Measurements from ENCODE around the gene IL1R1. TPM values are rescaled to one million over a fixed set of nuclear protein-coding genes. Genes with fewer than 3 reads are reported as not detected.

Gene IL1R1
- total RNA-seq, 1 donor from 2014 or later, result not detected

GRCh38 chr2:102109016-102109415 is 33.5 kb upstream of the IL1R1 start:
- H3K4me1 Mint-ChIP-seq, result peaks cover 9% of the 10 kb centered on the region
- ChIA-PET CTCF (no interaction called here), POLR2A (no interaction called here)
- H3K27ac Mint-ChIP-seq, result no peak overlapping the region
- no peak for DNase-seq
- peaks cover 10% of the 10 kb centered on the region for H3K27me3 Mint-ChIP-seq
- H3K4me3 Mint-ChIP-seq, result no peak overlapping the region
- no peaks in the 10 kb centered on the region for H3K9me3 Mint-ChIP-seq
- ATAC-seq (ENCODE audit: low read depth), result no peak
- TF ChIP-seq CTCF (IDR thresholded peaks at IDR 0.05), result no peak
- intact Hi-C loops (cut with micrococcal nuclease), result no loop called here
- no peaks in the 10 kb centered on the region for H3K36me3 Mint-ChIP-seq (ENCODE audit: low read depth)

- no peaks in the 10 kb centered on the region for H3K36me3 Mint-ChIP-seq (ENCODE audit: low read depth)
- peaks cover 13% of the 10 kb centered on the region for H3K27me3 Mint-ChIP-seq
- TF ChIP-seq CTCF (IDR thresholded peaks at IDR 0.05), result no peak
- ChIA-PET POLR2A (no interaction called here), CTCF (no interaction called here)
- intact Hi-C loops (cut with micrococcal nuclease), result no loop called here
- H3K4me1 Mint-ChIP-seq, result no peaks in the 10 kb centered on the region
- H3K9me3 Mint-ChIP-seq, result no peaks in the 10 kb centered on the region
- no peak for ATAC-seq (ENCODE audit: low read depth)
- DNase-seq, result no peak
- H3K4me3 Mint-ChIP-seq, result no peak overlapping the region
- no peak overlapping the region for H3K27ac Mint-ChIP-seq
Measured at GRCh38 chr2:102110171-102110570, 32.4 kb upstream of the IL1R1 start.

GRCh38 chr2:102110596-102111334 is 31.8 kb upstream of the IL1R1 start:
- intact Hi-C loops (cut with micrococcal nuclease), result no loop called here
- H3K36me3 Mint-ChIP-seq (ENCODE audit: low read depth), result no peaks in the 10 kb centered on the region
- ChIA-PET POLR2A (no interaction called here), CTCF (no interaction called here)
- ATAC-seq (ENCODE audit: low read depth) (no peak), DNase-seq (no peak)
- H3K27me3 Mint-ChIP-seq, result peaks cover 15% of the 10 kb centered on the region
- no peaks in the 10 kb centered on the region for H3K9me3 Mint-ChIP-seq
- no peak for TF ChIP-seq CTCF (IDR thresholded peaks at IDR 0.05)
- no peak overlapping the region for H3K4me3 Mint-ChIP-seq
- H3K4me1 Mint-ChIP-seq, result no peaks in the 10 kb centered on the region
- no peak overlapping the region for H3K27ac Mint-ChIP-seq

- H3K4me3 Mint-ChIP-seq, result no peak overlapping the region
- TF ChIP-seq CTCF (IDR thresholded peaks at IDR 0.05), result no peak
- no peaks in the 10 kb centered on the region for H3K36me3 Mint-ChIP-seq (ENCODE audit: low read depth)
- DNase-seq (no peak), ATAC-seq (ENCODE audit: low read depth) (no peak)
- intact Hi-C loops (cut with micrococcal nuclease), result no loop called here
- H3K9me3 Mint-ChIP-seq, result no peaks in the 10 kb centered on the region
- H3K4me1 Mint-ChIP-seq, result no peaks in the 10 kb centered on the region
- no peak overlapping the region for H3K27ac Mint-ChIP-seq
- POLR2A ChIA-PET, result no interaction called here
- CTCF ChIA-PET, result no interaction called here
- peaks cover 11% of the 10 kb centered on the region for H3K27me3 Mint-ChIP-seq
Measured at GRCh38 chr2:102111823-102112222, 30.7 kb upstream of the IL1R1 start.

- DNase-seq (no peak), ATAC-seq (ENCODE audit: low read depth) (no peak)
- Mint-ChIP-seq H3K27ac (no peak overlapping the region), H3K4me3 (no peak overlapping the region), H3K4me1 (no peaks in the 10 kb centered on the region), H3K36me3 (ENCODE audit: low read depth) (no peaks in the 10 kb centered on the region), H3K9me3 (no peaks in the 10 kb centered on the region), H3K27me3 (peaks cover 11% of the 10 kb centered on the region)
- ChIA-PET POLR2A (no interaction called here), CTCF (no interaction called here)
- no peak for TF ChIP-seq CTCF (IDR thresholded peaks at IDR 0.05)
- intact Hi-C loops (cut with micrococcal nuclease), result no loop called here
Measured at GRCh38 chr2:102112271-102112670, 30.3 kb upstream of the IL1R1 start.
